WTC11 (cell line): ENCODE measurements around the gene PRRC2A. TPM values are rescaled to one million over a fixed set of nuclear protein-coding genes. Genes with fewer than 3 reads are reported as not detected.

ENCODE experiments used
- ATAC-seq: fragments of 200-7000 bp; cut with Tn5 transposase; 2 replicates; pipeline ENCODE4 v1.10.0; 2021; ENCODE audit warnings: mild to moderate bottlenecking, moderate library complexity
- CTCF ChIA-PET: fragments of 300-600 bp; sonication (Branson Sonifier 250); formaldehyde crosslinking; loops from one replicate; lab custom pipeline; 2021; ENCODE audit warnings: antibody characterized with exemption; lab: Charles Lee
- POLR2A ChIA-PET: fragments of 350-600 bp; sonication (Branson Sonifier 250); formaldehyde crosslinking; loops from one replicate; lab custom pipeline; 2021; ENCODE audit warnings: antibody characterized with exemption; lab: Charles Lee
- DNase-seq: peaks from one replicate; pipeline ENCODE4 v3.0.0; 2021; ENCODE audit warnings: low spot score
- H3K27ac Mint-ChIP-seq: 2 replicates; pipeline ENCODE4 v1.8.0; 2021; ENCODE audit warnings: mixed read lengths
- H3K27me3 Mint-ChIP-seq: 2 replicates; pipeline ENCODE4 v1.8.0; 2021; ENCODE audit warnings: low read depth, mild to moderate bottlenecking, moderate library complexity, mixed read lengths
- H3K36me3 Mint-ChIP-seq: 2 replicates; pipeline ENCODE4 v1.8.0; 2021; ENCODE audit warnings: mixed read lengths
- H3K4me1 Mint-ChIP-seq: 2 replicates; pipeline ENCODE4 v1.8.0; 2022; ENCODE audit warnings: mixed read lengths
- H3K4me3 Mint-ChIP-seq: 2 replicates; pipeline ENCODE4 v1.8.0; 2021; ENCODE audit warnings: mild to moderate bottlenecking, moderate library complexity, mixed read lengths
- H3K9me3 Mint-ChIP-seq: 2 replicates; pipeline ENCODE4 v1.8.0; 2021; ENCODE audit warnings: mixed read lengths
- CBFB ChIP-seq: sonication (generic); formaldehyde crosslinking; IDR thresholded peaks from 2 replicates; pipeline ENCODE4 v1.8.1; 2022; ENCODE audit warnings: mild to moderate bottlenecking, low read depth, missing genetic modification reagents
- E2F4 ChIP-seq: sonication (generic); formaldehyde crosslinking; IDR thresholded peaks from 2 replicates; pipeline ENCODE4 v1.8.1; 2022; ENCODE audit warnings: low read depth, mild to moderate bottlenecking, moderate library complexity, missing genetic modification reagents, borderline replicate concordance
- E2F5 ChIP-seq: sonication (generic); formaldehyde crosslinking; IDR thresholded peaks from 2 replicates; pipeline ENCODE4 v1.8.1; 2022; ENCODE audit warnings: mild to moderate bottlenecking, moderate library complexity, missing genetic modification reagents
- ESRRA ChIP-seq: sonication (generic); formaldehyde crosslinking; IDR thresholded peaks from 2 replicates; pipeline ENCODE4 v1.8.1; 2022; ENCODE audit warnings: mild to moderate bottlenecking, missing genetic modification reagents, borderline replicate concordance
- ETV6 ChIP-seq: sonication (generic); formaldehyde crosslinking; IDR thresholded peaks from 2 replicates; pipeline ENCODE4 v1.8.1; 2022; ENCODE audit warnings: mild to moderate bottlenecking, missing genetic modification reagents
- FOXK1 ChIP-seq: sonication (generic); formaldehyde crosslinking; IDR thresholded peaks from 2 replicates; pipeline ENCODE4 v1.8.0; 2022; ENCODE audit warnings: mild to moderate bottlenecking, moderate library complexity, missing genetic modification reagents
- GABPB1 ChIP-seq: sonication (generic); formaldehyde crosslinking; IDR thresholded peaks from 2 replicates; pipeline ENCODE4 v1.8.1; 2023; ENCODE audit warnings: mild to moderate bottlenecking, missing genetic modification reagents
- GTF2I ChIP-seq: fragments of 250-450 bp; sonication (Bioruptor Pico); conservative IDR thresholded peaks from 2 replicates; pipeline ENCODE4 v1.4.0; 2021; ENCODE audit warnings: mild to moderate bottlenecking
- IRF2 ChIP-seq: sonication (generic); formaldehyde crosslinking; IDR thresholded peaks from 2 replicates; pipeline ENCODE4 v1.8.0; 2022; ENCODE audit warnings: low read depth, missing genetic modification reagents, borderline replicate concordance
- MXD4 ChIP-seq: fragments of 250-450 bp; sonication (Bioruptor Pico); IDR thresholded peaks from 2 replicates; pipeline ENCODE4 v1.8.0; 2021; ENCODE audit warnings: mild to moderate bottlenecking, moderate library complexity, borderline replicate concordance
- NFYB ChIP-seq: sonication (generic); formaldehyde crosslinking; conservative IDR thresholded peaks from 2 replicates; pipeline ENCODE4 v1.8.0; 2022; ENCODE audit warnings: low read depth, missing genetic modification reagents
- RELA ChIP-seq: sonication (generic); formaldehyde crosslinking; IDR thresholded peaks from 2 replicates; pipeline ENCODE4 v1.8.1; 2022; ENCODE audit warnings: missing genetic modification reagents, mild to moderate bottlenecking, borderline replicate concordance
- SOX15 ChIP-seq: fragments of 250-450 bp; sonication (Bioruptor Pico); IDR thresholded peaks from 2 replicates; pipeline ENCODE4 v1.9.0; 2021; ENCODE audit warnings: mild to moderate bottlenecking
- SP1 ChIP-seq: sonication (generic); formaldehyde crosslinking; conservative IDR thresholded peaks from 2 replicates; pipeline ENCODE4 v1.8.1; 2022; ENCODE audit warnings: missing genetic modification reagents
- TCF7 ChIP-seq: sonication (generic); formaldehyde crosslinking; IDR thresholded peaks from 2 replicates; pipeline ENCODE4 v1.8.0; 2022; ENCODE audit warnings: mild to moderate bottlenecking, low read depth, missing genetic modification reagents, moderate library complexity
- ZBTB21 ChIP-seq: sonication (generic); formaldehyde crosslinking; IDR thresholded peaks from 2 replicates; pipeline ENCODE4 v1.8.1; 2023; ENCODE audit warnings: mild to moderate bottlenecking, missing genetic modification reagents, borderline replicate concordance
- ZNF121 ChIP-seq: sonication (generic); formaldehyde crosslinking; IDR thresholded peaks from 2 replicates; pipeline ENCODE4 v1.8.0; 2023; ENCODE audit warnings: missing genetic modification reagents
- ZNF263 ChIP-seq: sonication (generic); formaldehyde crosslinking; IDR thresholded peaks from 2 replicates; pipeline ENCODE4 v1.8.1; 2022; ENCODE audit warnings: low read depth, mild to moderate bottlenecking, moderate library complexity, missing genetic modification reagents
- ZNF416 ChIP-seq: fragments of 250-450 bp; sonication (Bioruptor Pico); IDR thresholded peaks from 2 replicates; pipeline ENCODE4 v1.9.0; 2021; ENCODE audit warnings: mild to moderate bottlenecking, inconsistent platforms
- total RNA-seq: library from RNA; stranded (reverse); gene quantifications from 3 replicates; pipeline ENCODE4 v1.2.3, GENCODE V29; 2021
- TF ChIP-seq, protein P1 (sequence below): sonication (generic); formaldehyde crosslinking; IDR thresholded peaks from 2 replicates; pipeline ENCODE4 v1.8.1; 2023; ENCODE audit warnings: mild to moderate bottlenecking, missing genetic modification reagents
- TF ChIP-seq, protein P2 (sequence below): fragments of 250-450 bp; sonication (Bioruptor Pico); IDR thresholded peaks from 2 replicates; pipeline ENCODE4 v1.9.0; 2021; ENCODE audit warnings: mild to moderate bottlenecking
- TF ChIP-seq, protein P3 (sequence below): sonication (generic); formaldehyde crosslinking; IDR thresholded peaks from 2 replicates; pipeline ENCODE4 v1.8.1; 2022; ENCODE audit warnings: missing genetic modification reagents, borderline replicate concordance

Gene PRRC2A
- total RNA-seq, 1 experiment from 2014 or later = 372 TPM

DNA sequence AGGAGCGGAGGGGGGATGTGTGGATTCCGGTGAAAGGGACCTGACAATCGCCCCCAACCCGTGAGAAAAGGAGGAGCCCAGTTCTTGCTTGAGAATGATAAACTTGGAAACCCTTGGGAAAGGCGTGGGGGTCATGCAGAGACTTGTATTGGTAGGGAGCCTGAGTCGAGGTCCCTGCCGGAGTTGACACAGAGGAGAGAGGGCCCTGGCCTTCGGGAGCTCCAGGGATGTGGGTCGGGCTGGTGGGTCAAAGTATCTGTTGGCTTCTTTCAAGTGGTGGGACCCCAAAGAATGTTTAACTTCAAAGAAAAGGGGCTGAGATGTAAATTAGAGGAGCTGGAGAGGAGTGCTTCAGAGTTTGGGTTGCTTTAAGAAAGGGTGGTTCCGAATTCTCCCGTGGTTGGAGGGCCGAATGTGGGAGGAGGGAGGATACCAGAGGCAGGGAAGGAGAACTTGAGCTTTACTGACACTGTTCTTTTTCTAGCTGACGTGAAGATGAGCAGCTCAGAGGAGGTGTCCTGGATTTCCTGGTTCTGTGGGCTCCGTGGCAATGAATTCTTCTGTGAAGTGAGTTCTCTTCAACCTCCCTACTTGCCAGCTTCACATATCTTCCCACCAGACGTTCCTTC is 45.9 kb downstream of the PRRC2A start:
- TF ChIP-seq E2F4 (CRISPR knock-in tag) = no peak
- TF ChIP-seq ETV6 (CRISPR knock-in tag) = no peak
- TF ChIP-seq ZBTB21 (CRISPR knock-in tag) = no peak
- no peak for TF ChIP-seq RELA
- TF ChIP-seq NFYB (CRISPR knock-in tag) = no peak
- no peak for TF ChIP-seq TCF7 (CRISPR knock-in tag)
- TF ChIP-seq FOXK1 (CRISPR knock-in tag) = no peak
- no peak for TF ChIP-seq E2F5 (CRISPR knock-in tag)
- TF ChIP-seq ZNF416 (CRISPR knock-in tag) = no peak
- TF ChIP-seq ZNF263 (CRISPR knock-in tag) = no peak
- no peak for TF ChIP-seq MXD4 (CRISPR knock-in tag)
- TF ChIP-seq, protein P1, sequence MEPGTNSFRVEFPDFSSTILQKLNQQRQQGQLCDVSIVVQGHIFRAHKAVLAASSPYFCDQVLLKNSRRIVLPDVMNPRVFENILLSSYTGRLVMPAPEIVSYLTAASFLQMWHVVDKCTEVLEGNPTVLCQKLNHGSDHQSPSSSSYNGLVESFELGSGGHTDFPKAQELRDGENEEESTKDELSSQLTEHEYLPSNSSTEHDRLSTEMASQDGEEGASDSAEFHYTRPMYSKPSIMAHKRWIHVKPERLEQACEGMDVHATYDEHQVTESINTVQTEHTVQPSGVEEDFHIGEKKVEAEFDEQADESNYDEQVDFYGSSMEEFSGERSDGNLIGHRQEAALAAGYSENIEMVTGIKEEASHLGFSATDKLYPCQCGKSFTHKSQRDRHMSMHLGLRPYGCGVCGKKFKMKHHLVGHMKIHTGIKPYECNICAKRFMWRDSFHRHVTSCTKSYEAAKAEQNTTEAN (CRISPR knock-in tag) = no peak
- TF ChIP-seq, protein P2, sequence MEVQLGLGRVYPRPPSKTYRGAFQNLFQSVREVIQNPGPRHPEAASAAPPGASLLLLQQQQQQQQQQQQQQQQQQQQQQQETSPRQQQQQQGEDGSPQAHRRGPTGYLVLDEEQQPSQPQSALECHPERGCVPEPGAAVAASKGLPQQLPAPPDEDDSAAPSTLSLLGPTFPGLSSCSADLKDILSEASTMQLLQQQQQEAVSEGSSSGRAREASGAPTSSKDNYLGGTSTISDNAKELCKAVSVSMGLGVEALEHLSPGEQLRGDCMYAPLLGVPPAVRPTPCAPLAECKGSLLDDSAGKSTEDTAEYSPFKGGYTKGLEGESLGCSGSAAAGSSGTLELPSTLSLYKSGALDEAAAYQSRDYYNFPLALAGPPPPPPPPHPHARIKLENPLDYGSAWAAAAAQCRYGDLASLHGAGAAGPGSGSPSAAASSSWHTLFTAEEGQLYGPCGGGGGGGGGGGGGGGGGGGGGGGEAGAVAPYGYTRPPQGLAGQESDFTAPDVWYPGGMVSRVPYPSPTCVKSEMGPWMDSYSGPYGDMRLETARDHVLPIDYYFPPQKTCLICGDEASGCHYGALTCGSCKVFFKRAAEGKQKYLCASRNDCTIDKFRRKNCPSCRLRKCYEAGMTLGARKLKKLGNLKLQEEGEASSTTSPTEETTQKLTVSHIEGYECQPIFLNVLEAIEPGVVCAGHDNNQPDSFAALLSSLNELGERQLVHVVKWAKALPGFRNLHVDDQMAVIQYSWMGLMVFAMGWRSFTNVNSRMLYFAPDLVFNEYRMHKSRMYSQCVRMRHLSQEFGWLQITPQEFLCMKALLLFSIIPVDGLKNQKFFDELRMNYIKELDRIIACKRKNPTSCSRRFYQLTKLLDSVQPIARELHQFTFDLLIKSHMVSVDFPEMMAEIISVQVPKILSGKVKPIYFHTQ (CRISPR knock-in tag) = no peak
- TF ChIP-seq GTF2I (CRISPR knock-in tag) = no peak
- no peak for TF ChIP-seq ZNF121 (CRISPR knock-in tag)
- TF ChIP-seq ESRRA = no peak
- TF ChIP-seq CBFB (CRISPR knock-in tag) = no peak
- TF ChIP-seq, all 79 proteins: peak for 0
- POLR2A ChIA-PET = no interaction called here
- CTCF ChIA-PET = interaction anchor here (0.9 to 1.5 kb wide), 3 partner anchors 16 to 125 kb away, joined by 3 to 6 read pairs (median 4); no protein-coding TSS in a partner anchor

GRCh38 chr6:31669676-31670075 is 49.2 kb downstream of the PRRC2A start, which contains the start of gene LY6G5B:
Gene LY6G5B, plus strand, starts transcription at chr6:31669976. Its CDS starts 975 bp downstream, at chr6:31670951.
- TF ChIP-seq, protein P3, sequence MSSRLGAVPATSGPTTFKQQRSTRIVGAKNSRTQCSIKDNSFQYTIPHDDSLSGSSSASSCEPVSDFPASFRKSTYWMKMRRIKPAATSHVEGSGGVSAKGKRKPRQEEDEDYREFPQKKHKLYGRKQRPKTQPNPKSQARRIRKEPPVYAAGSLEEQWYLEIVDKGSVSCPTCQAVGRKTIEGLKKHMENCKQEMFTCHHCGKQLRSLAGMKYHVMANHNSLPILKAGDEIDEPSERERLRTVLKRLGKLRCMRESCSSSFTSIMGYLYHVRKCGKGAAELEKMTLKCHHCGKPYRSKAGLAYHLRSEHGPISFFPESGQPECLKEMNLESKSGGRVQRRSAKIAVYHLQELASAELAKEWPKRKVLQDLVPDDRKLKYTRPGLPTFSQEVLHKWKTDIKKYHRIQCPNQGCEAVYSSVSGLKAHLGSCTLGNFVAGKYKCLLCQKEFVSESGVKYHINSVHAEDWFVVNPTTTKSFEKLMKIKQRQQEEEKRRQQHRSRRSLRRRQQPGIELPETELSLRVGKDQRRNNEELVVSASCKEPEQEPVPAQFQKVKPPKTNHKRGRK = no peak
- TF ChIP-seq SP1 (CRISPR knock-in tag) = no peak
- TF ChIP-seq GABPB1 (CRISPR knock-in tag) = no peak
- no peak for TF ChIP-seq SOX15
- no peak for TF ChIP-seq IRF2 (CRISPR knock-in tag)
- DNase-seq (no peak), ATAC-seq (no peak)
- no peaks in the 10 kb centered on the region for H3K27me3 Mint-ChIP-seq
- no peak within 1 kb of the TSS for H3K4me3 Mint-ChIP-seq
- no peaks in the 10 kb centered on the region for H3K9me3 Mint-ChIP-seq
- peaks cover 61% of the 10 kb centered on the region for H3K36me3 Mint-ChIP-seq
- H3K27ac Mint-ChIP-seq = no peak within 1 kb of the TSS
- ChIA-PET POLR2A (no interaction called here), CTCF (interaction anchor here (0.8 to 1.9 kb wide), 2 partner anchors 72 to 100 kb away, joined by 4 read pairs; no protein-coding TSS in a partner anchor)
- peaks cover 12% of the 10 kb centered on the region for H3K4me1 Mint-ChIP-seq

More for the DNA sequence above, 45.9 kb downstream of the PRRC2A start:
- peak overlapping the region; percentile 98 for H3K27ac Mint-ChIP-seq
- no peaks in the 10 kb centered on the region for H3K9me3 Mint-ChIP-seq
- no peaks in the 10 kb centered on the region for H3K27me3 Mint-ChIP-seq
- H3K4me3 Mint-ChIP-seq = peak overlapping the region; percentile 91
- DNase-seq (no peak), ATAC-seq (no peak)
- peaks cover 31% of the 10 kb centered on the region for H3K4me1 Mint-ChIP-seq
- peaks cover 67% of the 10 kb centered on the region for H3K36me3 Mint-ChIP-seq
